ENCODE data around the gene SPIN1.

SPIN1 gene

GRCh38 chr9:88436379-88436778, 48.1 kb downstream of the SPIN1 start:
- DNase-seq (ENCODE audit: low read depth in 2 of 2), result no peak

GRCh38 chr9:88437210-88438146, 49.2 kb downstream of the SPIN1 start:
- no peak for DNase-seq (ENCODE audit: low read depth in 2 of 2)

- no peak for DNase-seq (ENCODE audit: low read depth in 2 of 2)
Measured at GRCh38 chr9:88438811-88439210, 50.6 kb downstream of the SPIN1 start.

GRCh38 chr9:88441301-88442007, 53.2 kb downstream of the SPIN1 start:
- DNase-seq (ENCODE audit: low read depth in 2 of 2), result no peak

- no peak for DNase-seq (ENCODE audit: low read depth in 2 of 2)
Measured at GRCh38 chr9:88443480-88444113, 55.4 kb downstream of the SPIN1 start.

- DNase-seq (ENCODE audit: low read depth in 2 of 2), result no peak
Measured at GRCh38 chr9:88446728-88447127, 58.5 kb downstream of the SPIN1 start.

GRCh38 chr9:88447431-88447830, 59.2 kb downstream of the SPIN1 start:
- DNase-seq (ENCODE audit: low read depth in 2 of 2), result no peak

GRCh38 chr9:88451160-88451559, 62.9 kb downstream of the SPIN1 start:
- no peak for DNase-seq (ENCODE audit: low read depth in 2 of 2)

GRCh38 chr9:88458716-88459465, 70.6 kb downstream of the SPIN1 start:
- DNase-seq (ENCODE audit: low read depth in 2 of 2), result no peak

GRCh38 chr9:88460587-88461332, 72.5 kb downstream of the SPIN1 start:
- no peak for DNase-seq (ENCODE audit: low read depth in 2 of 2)

GRCh38 chr9:88462191-88462590, 73.9 kb downstream of the SPIN1 start:
- no peak for DNase-seq (ENCODE audit: low read depth in 2 of 2)

- DNase-seq (ENCODE audit: low read depth in 2 of 2), result no peak
Measured at GRCh38 chr9:88464851-88465250, 76.6 kb downstream of the SPIN1 start.

- no peak for DNase-seq (ENCODE audit: low read depth in 2 of 2)
Measured at GRCh38 chr9:88468226-88468625, 80.0 kb downstream of the SPIN1 start.

- DNase-seq (ENCODE audit: low read depth in 2 of 2), result no peak
Measured at GRCh38 chr9:88476491-88477271, 88.4 kb downstream of the SPIN1 start.

- no peak for DNase-seq (ENCODE audit: low read depth in 2 of 2)
Measured at GRCh38 chr9:88477300-88477751, 89.1 kb downstream of the SPIN1 start.

- no peak for DNase-seq (ENCODE audit: low read depth in 2 of 2)
Measured at GRCh38 chr9:88478246-88478645, 90.0 kb downstream of the SPIN1 start.

GRCh38 chr9:88481933-88482332, 93.7 kb downstream of the SPIN1 start:
- no peak for DNase-seq (ENCODE audit: low read depth in 2 of 2)

- no peak for DNase-seq (ENCODE audit: low read depth in 2 of 2)
Measured at GRCh38 chr9:88488166-88488565, 99.9 kb downstream of the SPIN1 start.

- DNase-seq (ENCODE audit: low read depth in 2 of 2), result no peak
Measured at GRCh38 chr9:88494983-88495721, 106.9 kb downstream of the SPIN1 start.

Measured in stimulated activated CD4-positive, alpha-beta T cell treated with anti-CD3 and anti-CD28 coated beads, Interleukin-12 subunit alpha, Interleukin-12 subunit beta, amount 100 ng/mL, for 24 hours (primary cell).